HG03139 (cell line): ENCODE measurements around the gene C1RL.

Experiments used
- ATAC-seq: cut with Tn5 transposase; IDR thresholded peaks from one replicate; pipeline ENCODE4 v1.9.1; 2021; ENCODE audit not compliant: unreplicated experiment

C1RL gene

GRCh38 chr12:7093486-7093885 lies 15.5 kb downstream of the C1RL start:
- no peak for ATAC-seq

- no peak for ATAC-seq
Measured at GRCh38 chr12:7092986-7093460, 16.0 kb downstream of the C1RL start.

GRCh38 chr12:7092229-7092985 lies 16.6 kb downstream of the C1RL start, which contains the start of gene C1R:
C1R (minus strand) TSS chr12:7092445; CDS start chr12:7092388, 57 bp downstream.
- no peak for ATAC-seq

- no peak for ATAC-seq
Measured at GRCh38 chr12:7091660-7092228, 17.3 kb downstream of the C1RL start.

- no peak for ATAC-seq
Measured at GRCh38 chr12:7091171-7091570, 17.8 kb downstream of the C1RL start.

- no peak for ATAC-seq
Measured at GRCh38 chr12:7090222-7090998, 18.6 kb downstream of the C1RL start.

GRCh38 chr12:7089196-7089871 lies 19.7 kb downstream of the C1RL start:
- ATAC-seq, result no peak

GRCh38 chr12:7083125-7083524 lies 25.9 kb downstream of the C1RL start:
- no peak for ATAC-seq

- no peak for ATAC-seq
Measured at GRCh38 chr12:7081037-7081436, 28.0 kb downstream of the C1RL start.

- no peak for ATAC-seq
Measured at GRCh38 chr12:7079826-7080125, 29.2 kb downstream of the C1RL start.

- no peak for ATAC-seq
Measured at GRCh38 chr12:7078163-7078562, 30.9 kb downstream of the C1RL start.

GRCh38 chr12:7076493-7076892 lies 32.5 kb downstream of the C1RL start:
- no peak for ATAC-seq

GRCh38 chr12:7075939-7076338 lies 33.1 kb downstream of the C1RL start:
- no peak for ATAC-seq

- no peak for ATAC-seq
Measured at GRCh38 chr12:7075518-7075917, 33.5 kb downstream of the C1RL start.

- no peak for ATAC-seq
Measured at GRCh38 chr12:7073946-7074345, 35.1 kb downstream of the C1RL start.

- ATAC-seq, result no peak
Measured at GRCh38 chr12:7072554-7072953, 36.5 kb downstream of the C1RL start.

GRCh38 chr12:7072035-7072434 lies 37.0 kb downstream of the C1RL start:
- ATAC-seq, result no peak

- ATAC-seq, result no peak
Measured at GRCh38 chr12:7069386-7069785, 39.6 kb downstream of the C1RL start.

GRCh38 chr12:7068994-7069346 lies 40.0 kb downstream of the C1RL start:
- ATAC-seq, result no peak

- ATAC-seq, result no peak
Measured at GRCh38 chr12:7068240-7068993, 40.6 kb downstream of the C1RL start.

GRCh38 chr12:7067096-7067495 lies 41.9 kb downstream of the C1RL start:
- ATAC-seq, result no peak
